K562 (cell line): ENCODE results near the gene HAUS3. TPM values are rescaled to one million over a fixed set of nuclear protein-coding genes. Genes with fewer than 3 reads are reported as not detected.

Experiments
- ARID4B ChIP-seq: sonication (generic); formaldehyde crosslinking; IDR thresholded peaks from 2 replicates; pipeline ENCODE4 v1.8.0; 2022; ENCODE audit warnings: mild to moderate bottlenecking, missing genetic modification reagents
- DMBX1 ChIP-seq: fragments of 250-450 bp; sonication (Bioruptor Pico); IDR thresholded peaks from 2 replicates; pipeline ENCODE4 v1.8.0; 2022; ENCODE audit warnings: inconsistent platforms, mild to moderate bottlenecking, moderate library complexity, borderline replicate concordance
- FOXM1 ChIP-seq, 2 experiments: fragments of 450-650 bp in 1 of 2; sonication (generic) in 1 of 2; formaldehyde crosslinking in 1 of 2; IDR thresholded peaks; 2 replicates each; pipeline versions ENCODE4 v1.6.1 to v1.9.0; 2017 to 2022; ENCODE audit warnings: low read depth in 2 of 2, mild to moderate bottlenecking in 2 of 2, missing genetic modification reagents in 1 of 2, moderate library complexity in 1 of 2
- GABPB2 ChIP-seq: fragments of 250-450 bp; sonication (Bioruptor Pico); conservative IDR thresholded peaks from 2 replicates; pipeline ENCODE4 v1.5.1; 2021; ENCODE audit warnings: mild to moderate bottlenecking
- IFI16 ChIP-seq: fragments of 250-450 bp; sonication (Bioruptor Pico); IDR thresholded peaks from 2 replicates; pipeline ENCODE4 v2.1.2; 2022; ENCODE audit warnings: mild to moderate bottlenecking, inconsistent platforms
- IRF9 ChIP-seq: fragments of 450-650 bp; IDR thresholded peaks from 2 replicates; pipeline ENCODE4 v1.6.1; 2016; ENCODE audit warnings: missing biosample characterization, missing genetic modification characterization
- MNT ChIP-seq, 2 experiments: fragments of 450-650 bp; conservative IDR thresholded peaks; 2 replicates each; pipeline ENCODE4 v1.6.1; 2017; ENCODE audit warnings: mild to moderate bottlenecking in 2 of 2, moderate library complexity in 2 of 2
- NRF1 ChIP-seq, 2 experiments: fragments of 450-650 bp; IDR thresholded peaks in 1 of 2; conservative IDR thresholded peaks in 1 of 2; 2 replicates each; pipeline ENCODE4 v1.6.1; 2014; ENCODE audit warnings: mild to moderate bottlenecking in 2 of 2
- PHF8 ChIP-seq: fragments of 200-600 bp; sonication (generic); IDR thresholded peaks from 2 replicates; pipeline ENCODE4 v1.6.1; 2012; ENCODE audit warnings: mixed run types, mild to moderate bottlenecking, inconsistent platforms, low read length, moderate library complexity, borderline replicate concordance
- PREB ChIP-seq: sonication (generic); formaldehyde crosslinking; IDR thresholded peaks from 2 replicates; pipeline ENCODE4 v1.8.1; 2023; ENCODE audit warnings: mild to moderate bottlenecking, missing genetic modification reagents
- SIX5 ChIP-seq, 2 experiments: IDR thresholded peaks; 2 replicates each; pipeline ENCODE4 v1.6.1; 2011; ENCODE audit warnings: low read length in 2 of 2, borderline replicate concordance in 1 of 2, low read depth in 1 of 2, mild to moderate bottlenecking in 1 of 2, moderate library complexity in 1 of 2; ENCODE audit not compliant: insufficient read depth in 1 of 2
- SMARCC2 ChIP-seq: fragments of 450-650 bp; IDR thresholded peaks from 2 replicates; pipeline ENCODE4 v1.6.1; 2017; ENCODE audit warnings: antibody characterized with exemption, moderate library complexity, mild to moderate bottlenecking, low read depth
- VEZF1 ChIP-seq: fragments of 200-800 bp; sonication (Bioruptor generic); IDR thresholded peaks from 2 replicates; pipeline ENCODE4 v1.6.1; 2017; ENCODE audit warnings: missing genetic modification characterization, missing compliant biosample characterization
- ZNF384 ChIP-seq: IDR thresholded peaks from 2 replicates; pipeline ENCODE4 v1.6.1; 2012; ENCODE audit warnings: low read depth, low read length, improper control_type of control experiment
- polyA plus RNA-seq, 8 experiments: library from polyadenylated mRNA; depleted of rRNA in 4 of 8; stranded (reverse) in 5 of 8; unstranded in 3 of 8; fragments of >200 nt; fragmentation: Nextera tagmentation in 2 of 8; fragmentation: Illumina TruSeq in 1 of 8; extraction: Ambion mirVana in 2 of 8; extraction: Trizol in 1 of 8; gene quantifications; 2 replicates each; pipeline versions ENCODE4 v1.2.1 to v1.2.3, GENCODE V29; 2011 to 2014; ENCODE audit warnings: inconsistent platforms in 1 of 8, missing spikeins in 1 of 8
- total RNA-seq, 7 experiments: library from RNA; depleted of rRNA in 6 of 7; stranded (reverse); fragments of >200 nt in 6 of 7; fragmentation: Illumina TruSeq in 2 of 7; extraction: Trizol in 2 of 7; gene quantifications; 2 replicates each; pipeline versions ENCODE4 v1.2.1 to v1.2.3, GENCODE V29; 2011 to 2021; ENCODE audit warnings: low replicate concordance in 1 of 7

HAUS3 gene
- total and polyA plus RNA-seq, 9 of the 15 experiments (the other 6 are each of a cell fraction or from before 2014, with no cell fraction given) = 8.9 to 25.7 (median 21.5) TPM

GRCh38 chr4:2241410-2242353, at the start of gene HAUS3, which contains the start of gene POLN (continued):
- TF ChIP-seq PHF8 (peak; percentile 81; the same call in 1 of the 2 replicates), IFI16 (CRISPR knock-in tag) (no peak), NRF1 (conservative IDR thresholded peaks at IDR 0.05 in 1 of 2, IDR thresholded peaks at IDR 0.05 in 1 of 2) (peak; percentile 99), GABPB2 (no peak), SIX5 (IDR thresholded peaks at IDR 0.05; ENCODE audit: borderline replicate concordance in 1 of 2, insufficient read depth in 1 of 2, low read depth in 1 of 2, low read length in 2 of 2) (no peak), VEZF1 (peak; percentile 69), DMBX1 (no peak), PREB (CRISPR knock-in tag) (0 out of 2 replicates have a peak, but pooled peaks have one; percentile 93), SMARCC2 (0 out of 2 replicates have a peak, but pooled peaks have one; percentile 22), IRF9 (tag) (no peak), FOXM1 (IDR thresholded peaks at IDR 0.05; ENCODE audit: low read depth) (no peak), FOXM1 (CRISPR knock-in tag; IDR thresholded peaks at IDR 0.05; ENCODE audit: low read depth) (0 out of 2 replicates have a peak, but pooled peaks have one; percentile 23), MNT (conservative IDR thresholded peaks at IDR 0.05) (peak; percentile 72 to 79), ZNF384 (no peak; the same call in 1 of the 2 replicates), ARID4B (CRISPR knock-in tag) (peak; percentile 72)
